Neural progenitor cell (in vitro differentiated cells): Measurements from ENCODE around the gene CDIP1. TPM values are rescaled to one million over a fixed set of nuclear protein-coding genes. Genes with fewer than 3 reads are reported as not detected.
"Not testable (repeated sequence)": the region's sequence is repeated elsewhere in the genome, so short reads cannot be mapped to it uniquely, and the experiment has no call there.

Experiments
- DNase-seq: peaks from one replicate; pipeline ENCODE4 v3.0.0-alpha.2; 2016; ENCODE audit warnings: low spot score
- H2AFZ ChIP-seq: fragments of 200-600 bp; sonication (generic); replicated peaks from 2 replicates; pipeline ENCODE4 v1.6.1; 2016; ENCODE audit warnings: antibody characterized with exemption
- H3F3A ChIP-seq: fragments of 200-600 bp; sonication (generic); 2 replicates; pipeline ENCODE4 v1.6.1; 2016; ENCODE audit warnings: antibody characterized with exemption, low read depth
- H3K27ac ChIP-seq: fragments of 200-600 bp; sonication (generic); 2 replicates; pipeline ENCODE4 v1.5.1; 2016; ENCODE audit warnings: mild to moderate bottlenecking
- H3K27me3 ChIP-seq: fragments of 200-600 bp; sonication (generic); 2 replicates; pipeline ENCODE4 v1.6.1; 2016; ENCODE audit warnings: mild to moderate bottlenecking, moderate library complexity
- H3K36me3 ChIP-seq: fragments of 200-600 bp; sonication (generic); 2 replicates; pipeline ENCODE4 v1.5.1; 2016
- H3K4me1 ChIP-seq: fragments of 200-600 bp; sonication (generic); 2 replicates; pipeline ENCODE4 v1.6.1; 2016; ENCODE audit warnings: mixed run types
- H3K4me2 ChIP-seq: fragments of 200-600 bp; sonication (generic); 2 replicates; pipeline ENCODE4 v1.6.1; 2016
- H3K4me3 ChIP-seq: fragments of 200-600 bp; sonication (generic); 2 replicates; pipeline ENCODE4 v1.5.1; 2016
- H3K79me2 ChIP-seq: fragments of 200-600 bp; sonication (generic); 2 replicates; pipeline ENCODE4 v1.6.1; 2016; ENCODE audit warnings: low read depth
- H3K9ac ChIP-seq: fragments of 200-600 bp; sonication (generic); 2 replicates; pipeline ENCODE4 v1.6.1; 2016
- H3K9me3 ChIP-seq: fragments of 200-600 bp; sonication (generic); 2 replicates; pipeline ENCODE4 v1.5.1; 2016; ENCODE audit warnings: low read depth
- H4K20me1 ChIP-seq: fragments of 200-600 bp; sonication (generic); 2 replicates; pipeline ENCODE4 v1.6.1; 2016; ENCODE audit warnings: low read depth
- H3K27ac Mint-ChIP-seq: 3 replicates; pipeline ENCODE4 v1.8.0; 2021; ENCODE audit warnings: mixed read lengths
- H3K27me3 Mint-ChIP-seq: 2 replicates; pipeline ENCODE4 v1.8.0; 2022; ENCODE audit warnings: low read depth, mild to moderate bottlenecking, inconsistent platforms, moderate library complexity, mixed read lengths; ENCODE audit not compliant: insufficient read depth
- H3K36me3 Mint-ChIP-seq: 3 replicates; pipeline ENCODE4 v1.8.0; 2021; ENCODE audit warnings: mixed read lengths
- H3K4me1 Mint-ChIP-seq: 3 replicates; pipeline ENCODE4 v1.8.0; 2021; ENCODE audit warnings: mixed read lengths
- H3K4me3 Mint-ChIP-seq: 3 replicates; pipeline ENCODE4 v1.8.0; 2021; ENCODE audit warnings: mild to moderate bottlenecking, moderate library complexity, mixed read lengths
- H3K9me3 Mint-ChIP-seq: 3 replicates; pipeline ENCODE4 v1.8.0; 2020; ENCODE audit warnings: mixed read lengths
- CTCF ChIP-seq: fragments of 200-600 bp; sonication (generic); IDR thresholded peaks from 2 replicates; pipeline ENCODE4 v1.5.1; 2017; ENCODE audit warnings: antibody characterized with exemption, mild to moderate bottlenecking
- EZH2 ChIP-seq: fragments of 200-600 bp; sonication (generic); IDR thresholded peaks from 2 replicates; pipeline ENCODE4 v1.6.1; 2017; ENCODE audit warnings: antibody characterized with exemption, mild to moderate bottlenecking, moderate library complexity
- EZH2phosphoT487 ChIP-seq: fragments of 200-600 bp; sonication (generic); IDR thresholded peaks from 2 replicates; pipeline ENCODE4 v1.6.1; 2017; ENCODE audit warnings: antibody characterized with exemption
- total RNA-seq: library from RNA; depleted of rRNA; stranded (reverse); fragments of >200 nt; gene quantifications from 2 replicates; pipeline ENCODE4 v1.2.3, GENCODE V29; 2015; ENCODE audit warnings: low replicate concordance

CDIP1 gene
- total RNA-seq, 1 donor from 2014 or later, result 13.1 TPM

GRCh38 chr16:4574919-4575705, 36.5 kb upstream of the CDIP1 start:
- no peak overlapping the region for H3K27ac ChIP-seq
- peak; percentile 41 for DNase-seq
- Mint-ChIP-seq H3K4me1 (peaks cover 14% of the 10 kb centered on the region), H3K27me3 (peaks cover 2% of the 10 kb centered on the region), H3K9me3 (no peaks in the 10 kb centered on the region), H3K36me3 (no peaks in the 10 kb centered on the region), H3K27ac (no peak overlapping the region), H3K4me3 (no peak overlapping the region)
- H3K9ac ChIP-seq, result no peak overlapping the region
- H3K27me3 ChIP-seq, result no peaks in the 10 kb centered on the region
- H3K4me1 ChIP-seq, result peaks cover 7% of the 10 kb centered on the region
- peaks cover 9% of the 10 kb centered on the region for H3F3A ChIP-seq
- no peak overlapping the region for H3K4me3 ChIP-seq
- H3K79me2 ChIP-seq, result no peaks in the 10 kb centered on the region
- H3K4me2 ChIP-seq, result no peak overlapping the region
- H3K36me3 ChIP-seq, result no peaks in the 10 kb centered on the region
- TF ChIP-seq CTCF (peak; percentile 16), EZH2 (no peak)
- no peak overlapping the region for H2AFZ ChIP-seq
- no peaks in the 10 kb centered on the region for H4K20me1 ChIP-seq
- no peaks in the 10 kb centered on the region for H3K9me3 ChIP-seq

GRCh38 chr16:4573926-4574325, 35.4 kb upstream of the CDIP1 start:
- not testable (repeated sequence) for H2AFZ ChIP-seq, H3K4me2 ChIP-seq, H3K9me3 Mint-ChIP-seq, H3K9me3 ChIP-seq, H3K9ac ChIP-seq, H3K27ac Mint-ChIP-seq, H3K36me3 ChIP-seq, H3K4me1 ChIP-seq, H3K27me3 ChIP-seq, DNase-seq, H3K79me2 ChIP-seq, H3K27ac ChIP-seq, H3K4me3 ChIP-seq, H3K27me3 Mint-ChIP-seq, H3K4me3 Mint-ChIP-seq, H3K36me3 Mint-ChIP-seq, H4K20me1 ChIP-seq
- peaks cover 17% of the 10 kb centered on the region for H3F3A ChIP-seq
- H3K4me1 Mint-ChIP-seq, result peaks cover 17% of the 10 kb centered on the region

GRCh38 chr16:4572715-4573114, 34.1 kb upstream of the CDIP1 start:
- Mint-ChIP-seq H3K36me3 (no peaks in the 10 kb centered on the region), H3K4me1 (peaks cover 17% of the 10 kb centered on the region), H3K4me3 (no peak overlapping the region), H3K9me3 (no peaks in the 10 kb centered on the region), H3K27me3 (peaks cover 2% of the 10 kb centered on the region), H3K27ac (peak overlapping the region; percentile 9)
- Histone ChIP-seq H3F3A (peaks cover 17% of the 10 kb centered on the region), H3K9me3 (no peaks in the 10 kb centered on the region), H2AFZ (no peak overlapping the region), H3K4me3 (no peak overlapping the region), H3K4me2 (no peak overlapping the region), H3K36me3 (no peaks in the 10 kb centered on the region), H3K4me1 (peaks cover 7% of the 10 kb centered on the region), H3K79me2 (no peaks in the 10 kb centered on the region), H3K27ac (no peak overlapping the region), H3K27me3 (no peaks in the 10 kb centered on the region), H3K9ac (no peak overlapping the region), H4K20me1 (no peaks in the 10 kb centered on the region)
- DNase-seq, result no peak
- no peak for TF ChIP-seq EZH2
- TF ChIP-seq CTCF, result no peak
- TF ChIP-seq EZH2phosphoT487, result no peak

GRCh38 chr16:4570688-4571321, 32.2 kb upstream of the CDIP1 start:
- no peak overlapping the region for H3K9ac ChIP-seq
- peak overlapping the region; percentile 34 for H3K4me2 ChIP-seq
- no peak overlapping the region for H3K4me3 Mint-ChIP-seq

More at GRCh38 chr16:4570688-4571321, 32.2 kb upstream of the CDIP1 start:
- Mint-ChIP-seq H3K4me1 (peaks cover 17% of the 10 kb centered on the region), H3K27me3 (no peaks in the 10 kb centered on the region), H3K27ac (peak overlapping the region; percentile 50), H3K36me3 (no peaks in the 10 kb centered on the region), H3K9me3 (no peaks in the 10 kb centered on the region)
- Histone ChIP-seq H3K36me3 (no peaks in the 10 kb centered on the region), H3K79me2 (no peaks in the 10 kb centered on the region), H3K4me1 (peaks cover 7% of the 10 kb centered on the region), H3K27ac (no peak overlapping the region), H2AFZ (peak overlapping the region; percentile 73), H3K27me3 (no peaks in the 10 kb centered on the region), H4K20me1 (no peaks in the 10 kb centered on the region), H3K4me3 (no peak overlapping the region), H3K9me3 (no peaks in the 10 kb centered on the region), H3F3A (peaks cover 17% of the 10 kb centered on the region)
- DNase-seq, result peak; percentile 45
- no peak for TF ChIP-seq EZH2
- TF ChIP-seq EZH2phosphoT487, result no peak
- TF ChIP-seq CTCF, result no peak
